Measurements from ENCODE around the gene NUCB2.

DNA sequence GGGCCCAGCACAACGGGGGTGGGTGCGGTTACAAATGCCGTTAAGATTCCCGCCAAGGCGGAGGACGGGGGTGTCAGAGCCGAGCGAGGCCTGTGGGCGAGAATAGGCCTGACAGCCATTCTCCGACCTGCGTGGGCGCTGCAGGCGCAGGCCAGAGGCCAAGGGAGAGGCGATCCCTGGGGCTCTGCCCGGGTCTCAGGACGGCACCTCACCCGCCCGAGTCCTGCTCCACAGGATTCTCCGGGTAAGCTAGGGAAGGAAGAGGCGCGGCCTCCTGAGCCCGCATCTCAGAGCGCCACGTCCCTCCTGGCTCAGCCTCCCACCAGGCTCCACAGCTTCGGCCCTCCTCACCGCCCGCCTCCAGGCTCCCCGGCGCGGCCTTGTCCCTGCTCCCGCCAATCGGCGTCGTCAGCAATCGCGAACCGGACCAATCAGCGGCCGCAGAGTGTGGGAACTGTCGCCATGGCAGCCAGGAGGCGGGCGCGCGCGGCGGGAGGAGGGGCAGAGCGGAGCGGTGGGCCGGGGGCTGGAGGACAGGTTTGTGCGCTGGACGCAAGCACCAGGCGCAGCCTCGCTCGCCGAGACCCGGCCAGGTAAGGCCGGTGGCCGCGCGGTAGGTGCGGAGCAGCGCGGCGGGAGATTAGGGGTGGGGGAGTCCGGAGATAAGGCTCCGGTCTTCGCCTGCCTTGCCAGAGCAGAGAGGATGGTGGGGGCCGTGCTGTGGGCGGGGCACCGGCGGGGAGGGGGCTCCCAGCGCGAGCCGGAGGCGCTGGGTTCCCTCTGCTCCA, at the start of gene NUCB2:
- TF ChIP-seq, protein P1, sequence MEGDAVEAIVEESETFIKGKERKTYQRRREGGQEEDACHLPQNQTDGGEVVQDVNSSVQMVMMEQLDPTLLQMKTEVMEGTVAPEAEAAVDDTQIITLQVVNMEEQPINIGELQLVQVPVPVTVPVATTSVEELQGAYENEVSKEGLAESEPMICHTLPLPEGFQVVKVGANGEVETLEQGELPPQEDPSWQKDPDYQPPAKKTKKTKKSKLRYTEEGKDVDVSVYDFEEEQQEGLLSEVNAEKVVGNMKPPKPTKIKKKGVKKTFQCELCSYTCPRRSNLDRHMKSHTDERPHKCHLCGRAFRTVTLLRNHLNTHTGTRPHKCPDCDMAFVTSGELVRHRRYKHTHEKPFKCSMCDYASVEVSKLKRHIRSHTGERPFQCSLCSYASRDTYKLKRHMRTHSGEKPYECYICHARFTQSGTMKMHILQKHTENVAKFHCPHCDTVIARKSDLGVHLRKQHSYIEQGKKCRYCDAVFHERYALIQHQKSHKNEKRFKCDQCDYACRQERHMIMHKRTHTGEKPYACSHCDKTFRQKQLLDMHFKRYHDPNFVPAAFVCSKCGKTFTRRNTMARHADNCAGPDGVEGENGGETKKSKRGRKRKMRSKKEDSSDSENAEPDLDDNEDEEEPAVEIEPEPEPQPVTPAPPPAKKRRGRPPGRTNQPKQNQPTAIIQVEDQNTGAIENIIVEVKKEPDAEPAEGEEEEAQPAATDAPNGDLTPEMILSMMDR (IDR thresholded peaks at IDR 0.05; ENCODE audit: extremely low read depth in 1 of 2, insufficient read depth in 1 of 2, low read depth in 1 of 2, low read length in 2 of 2), result no peak
- TF ChIP-seq POLR2A (IDR thresholded peaks at IDR 0.05; ENCODE audit: low read depth, low read length) (peak; percentile 97), POLR2AphosphoS5 (IDR thresholded peaks at IDR 0.05; ENCODE audit: insufficient read depth, low read depth, low read length) (peak; percentile 89)
